GM23338 (cell line): ENCODE data around the gene THTPA. TPM values are rescaled to one million over a fixed set of nuclear protein-coding genes. Genes with fewer than 3 reads are reported as not detected.

ENCODE experiments used
- ATAC-seq: fragments of 200-7000 bp; cut with Tn5 transposase; 3 replicates; pipeline ENCODE4 v1.9.1; 2020
- DNase-seq: peaks from one replicate; pipeline ENCODE4 v3.0.0-alpha.2; 2015; ENCODE audit warnings: low spot score
- H2AFZ ChIP-seq: fragments of 200-600 bp; sonication (generic); 2 replicates; pipeline ENCODE4 v1.8.0; 2016; ENCODE audit warnings: antibody characterized with exemption, mild to moderate bottlenecking, moderate library complexity
- H3F3A ChIP-seq: fragments of 200-600 bp; sonication (generic); replicated peaks from 2 replicates; pipeline ENCODE4 v1.8.0; 2017; ENCODE audit warnings: antibody characterized with exemption, mixed run types, low read depth
- H3K27ac ChIP-seq: fragments of 200-600 bp; sonication (generic); 2 replicates; pipeline ENCODE4 v1.6.1; 2016; ENCODE audit warnings: low read depth
- H3K27me3 ChIP-seq: fragments of 200-600 bp; sonication (generic); 2 replicates; pipeline ENCODE4 v1.8.0; 2016; ENCODE audit warnings: mild to moderate bottlenecking, mixed run types, moderate library complexity; ENCODE audit not compliant: insufficient read depth
- H3K36me3 ChIP-seq: fragments of 200-600 bp; sonication (generic); 2 replicates; pipeline ENCODE4 v1.8.0; 2016; ENCODE audit warnings: mild to moderate bottlenecking; ENCODE audit not compliant: insufficient read depth
- H3K4me1 ChIP-seq: fragments of 200-600 bp; sonication (generic); 2 replicates; pipeline ENCODE4 v1.8.0; 2016; ENCODE audit warnings: mild to moderate bottlenecking, moderate library complexity; ENCODE audit not compliant: insufficient read depth
- H3K4me2 ChIP-seq: fragments of 200-600 bp; sonication (generic); 2 replicates; pipeline ENCODE4 v1.7.1; 2017; ENCODE audit warnings: mixed run types
- H3K4me3 ChIP-seq: fragments of 200-600 bp; sonication (generic); 2 replicates; pipeline ENCODE4 v1.6.1; 2016; ENCODE audit warnings: mixed run types
- H3K79me2 ChIP-seq: fragments of 200-600 bp; sonication (generic); replicated peaks from 2 replicates; pipeline ENCODE4 v1.8.0; 2017; ENCODE audit warnings: mild to moderate bottlenecking; ENCODE audit not compliant: insufficient read depth
- H3K9me2 ChIP-seq: fragments of 200-600 bp; sonication (generic); 2 replicates; pipeline ENCODE4 v1.8.0; 2017; ENCODE audit not compliant: insufficient read depth
- H4K20me1 ChIP-seq: fragments of 200-600 bp; sonication (generic); replicated peaks from 2 replicates; pipeline ENCODE4 v1.8.0; 2017; ENCODE audit warnings: mild to moderate bottlenecking; ENCODE audit not compliant: insufficient read depth
- H3K27ac Mint-ChIP-seq: 2 replicates; pipeline ENCODE4 v1.8.0; 2020; ENCODE audit warnings: inconsistent platforms, mild to moderate bottlenecking, moderate library complexity, mixed read lengths
- H3K27me3 Mint-ChIP-seq: 3 replicates; pipeline ENCODE4 v1.8.0; 2022; ENCODE audit warnings: low read depth, mild to moderate bottlenecking, moderate library complexity, mixed read lengths, inconsistent platforms; ENCODE audit not compliant: insufficient read depth, poor library complexity
- H3K36me3 Mint-ChIP-seq: 3 replicates; pipeline ENCODE4 v1.8.0; 2021; ENCODE audit warnings: low read depth, mild to moderate bottlenecking, inconsistent platforms, moderate library complexity, mixed read lengths
- H3K4me1 Mint-ChIP-seq: 3 replicates; pipeline ENCODE4 v1.8.0; 2020; ENCODE audit warnings: mild to moderate bottlenecking, inconsistent platforms, mixed read lengths
- H3K4me3 Mint-ChIP-seq: 3 replicates; pipeline ENCODE4 v1.8.0; 2021; ENCODE audit warnings: moderate library complexity, mild to moderate bottlenecking, inconsistent platforms, mixed read lengths
- H3K9me3 Mint-ChIP-seq: 3 replicates; pipeline ENCODE4 v1.8.0; 2020; ENCODE audit warnings: moderate library complexity, mild to moderate bottlenecking, inconsistent platforms, mixed read lengths
- EZH2 ChIP-seq: fragments of 200-600 bp; sonication (generic); IDR thresholded peaks from one replicate; pipeline ENCODE4 v1.8.0; 2017; ENCODE audit warnings: antibody characterized with exemption, mild to moderate bottlenecking, low read depth; ENCODE audit not compliant: unreplicated experiment
- EZH2phosphoT487 ChIP-seq: fragments of 200-600 bp; sonication (generic); IDR thresholded peaks from one replicate; pipeline ENCODE4 v1.8.1; 2018; ENCODE audit warnings: antibody characterized with exemption; ENCODE audit not compliant: unreplicated experiment
- NANOG ChIP-seq: IDR thresholded peaks from 2 replicates; pipeline ENCODE4 v1.6.1; 2016; ENCODE audit warnings: antibody characterized with exemption, borderline replicate concordance
- POLR2AphosphoS5 ChIP-seq: IDR thresholded peaks from 2 replicates; pipeline ENCODE4 v1.6.1; 2016; ENCODE audit warnings: antibody characterized with exemption, low read depth
- ZNF114 ChIP-seq: fragments of 250-450 bp; sonication (Bioruptor Pico); IDR thresholded peaks from 2 replicates; pipeline ENCODE4 v1.5.0; 2020; ENCODE audit warnings: mild to moderate bottlenecking, moderate library complexity
- polyA plus RNA-seq: library from polyadenylated mRNA; unstranded; fragments of >200 nt; fragmentation: Nextera tagmentation; extraction: Ambion mirVana; gene quantifications from 2 replicates; pipeline ENCODE4 v1.2.1, GENCODE V29; 2016
- total RNA-seq: library from RNA; depleted of rRNA; stranded (reverse); fragments of >200 nt; shearing (Covaris generic); gene quantifications from 2 replicates; pipeline ENCODE4 v1.2.3, GENCODE V29; 2014
- TF ChIP-seq, protein P1 (sequence below), 2 experiments: fragments of 200-600 bp in 1 of 2; sonication (generic) in 1 of 2; conservative IDR thresholded peaks; 2 replicates each; pipeline versions ENCODE4 v1.5.1 to v1.6.1; 2016 to 2017; ENCODE audit warnings: antibody characterized with exemption in 2 of 2, low read depth in 2 of 2, mild to moderate bottlenecking in 2 of 2, moderate library complexity in 1 of 2
- TF ChIP-seq, protein P2 (sequence below): IDR thresholded peaks from 2 replicates; pipeline ENCODE4 v1.6.1; 2016; ENCODE audit warnings: antibody characterized with exemption

The THTPA gene
- total and polyA plus RNA-seq, 2 experiments from 2014 or later: 8.6 to 21.3 TPM

DNA sequence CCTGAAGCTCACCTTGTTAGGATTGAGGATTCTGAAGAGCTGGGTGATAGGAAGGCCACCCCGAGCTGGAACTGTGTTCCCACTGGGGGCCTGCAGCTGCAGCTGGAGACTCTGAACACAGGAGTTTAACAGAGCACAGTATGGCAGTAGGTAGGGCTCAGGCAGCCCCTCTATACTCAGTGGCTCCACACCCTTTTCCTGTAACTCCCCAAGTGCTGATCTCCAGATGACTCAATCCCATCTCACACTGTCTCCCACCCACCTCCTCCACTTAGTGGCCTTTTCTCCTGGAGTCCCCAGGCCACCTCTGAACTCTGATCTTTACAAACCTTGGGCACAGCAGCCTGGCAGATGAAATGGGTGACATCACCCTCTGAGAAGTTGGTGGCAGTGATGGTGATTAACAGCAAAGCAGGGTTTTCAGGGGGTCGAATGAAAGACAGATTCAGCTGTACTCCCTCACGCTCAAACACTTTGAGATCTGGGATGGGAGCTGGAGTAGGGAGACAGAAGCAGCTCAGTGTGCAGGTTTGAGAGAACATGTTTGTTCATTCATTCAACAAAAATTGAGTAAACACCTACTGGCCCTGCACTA is 4.0 kb downstream of the THTPA start:
- Histone ChIP-seq H3K4me2 (no peak overlapping the region), H3K79me2 (peaks cover 19% of the 10 kb centered on the region), H3K9me2 (no peaks in the 10 kb centered on the region), H4K20me1 (no peaks in the 10 kb centered on the region; the same call in 1 of the 2 replicates), H3K4me3 (no peak overlapping the region), H3K27me3 (no peaks in the 10 kb centered on the region), H3K4me1 (peaks cover 33% of the 10 kb centered on the region), H3F3A (peaks cover 10% of the 10 kb centered on the region; the same call in 1 of the 2 replicates), H3K36me3 (no peaks in the 10 kb centered on the region; the same call in 1 of the 2 replicates), H2AFZ (no peak overlapping the region), H3K27ac (0 out of 2 replicates have a peak overlapping the region, but pooled peaks have one; percentile 39)
- TF ChIP-seq, protein P1, sequence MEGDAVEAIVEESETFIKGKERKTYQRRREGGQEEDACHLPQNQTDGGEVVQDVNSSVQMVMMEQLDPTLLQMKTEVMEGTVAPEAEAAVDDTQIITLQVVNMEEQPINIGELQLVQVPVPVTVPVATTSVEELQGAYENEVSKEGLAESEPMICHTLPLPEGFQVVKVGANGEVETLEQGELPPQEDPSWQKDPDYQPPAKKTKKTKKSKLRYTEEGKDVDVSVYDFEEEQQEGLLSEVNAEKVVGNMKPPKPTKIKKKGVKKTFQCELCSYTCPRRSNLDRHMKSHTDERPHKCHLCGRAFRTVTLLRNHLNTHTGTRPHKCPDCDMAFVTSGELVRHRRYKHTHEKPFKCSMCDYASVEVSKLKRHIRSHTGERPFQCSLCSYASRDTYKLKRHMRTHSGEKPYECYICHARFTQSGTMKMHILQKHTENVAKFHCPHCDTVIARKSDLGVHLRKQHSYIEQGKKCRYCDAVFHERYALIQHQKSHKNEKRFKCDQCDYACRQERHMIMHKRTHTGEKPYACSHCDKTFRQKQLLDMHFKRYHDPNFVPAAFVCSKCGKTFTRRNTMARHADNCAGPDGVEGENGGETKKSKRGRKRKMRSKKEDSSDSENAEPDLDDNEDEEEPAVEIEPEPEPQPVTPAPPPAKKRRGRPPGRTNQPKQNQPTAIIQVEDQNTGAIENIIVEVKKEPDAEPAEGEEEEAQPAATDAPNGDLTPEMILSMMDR (conservative IDR thresholded peaks at IDR 0.05; ENCODE audit: low read depth in 2 of 2): no peak
- TF ChIP-seq EZH2phosphoT487 (no peak), POLR2AphosphoS5 (no peak)
- DNase-seq (no peak), ATAC-seq (no peak)
- no peaks in the 10 kb centered on the region for H3K9me3 Mint-ChIP-seq
- no peak overlapping the region; the same call in 2 of the 3 replicates for H3K4me3 Mint-ChIP-seq
- H3K27me3 Mint-ChIP-seq: peaks cover 27% of the 10 kb centered on the region
- peaks cover 44% of the 10 kb centered on the region for H3K4me1 Mint-ChIP-seq
- H3K36me3 Mint-ChIP-seq: peaks cover 59% of the 10 kb centered on the region
- H3K27ac Mint-ChIP-seq: 0 out of 2 replicates have a peak overlapping the region, but pooled peaks have one; percentile 25

DNA sequence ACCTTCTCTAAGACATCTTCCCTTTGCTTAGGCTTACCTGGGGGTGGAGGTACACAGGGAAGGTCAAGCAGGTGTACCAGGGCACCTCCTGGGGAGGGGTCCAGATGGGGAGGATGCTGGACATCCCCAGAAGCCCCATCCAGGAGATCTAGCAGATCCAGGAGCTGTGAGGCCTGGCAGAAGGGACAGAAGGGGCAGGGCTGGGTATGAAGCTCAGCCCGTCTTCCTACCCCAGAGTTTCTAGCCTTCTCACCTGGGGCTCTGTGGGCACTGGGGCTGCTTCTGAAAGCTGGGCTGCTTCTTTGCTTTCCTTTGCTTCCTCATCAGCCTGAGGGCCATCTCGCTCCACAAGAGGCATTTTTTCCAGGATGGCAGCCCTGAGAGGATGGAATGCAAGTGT is 5.2 kb downstream of the THTPA start:
- H3K36me3 ChIP-seq: no peaks in the 10 kb centered on the region; the same call in 1 of the 2 replicates
- peaks cover 61% of the 10 kb centered on the region for H3K36me3 Mint-ChIP-seq

More for the DNA sequence above, 5.2 kb downstream of the THTPA start:
- Histone ChIP-seq H3K4me2 (no peak overlapping the region), H3F3A (peaks cover 8% of the 10 kb centered on the region; the same call in 1 of the 2 replicates), H3K79me2 (peaks cover 19% of the 10 kb centered on the region), H3K4me1 (peaks cover 33% of the 10 kb centered on the region), H3K4me3 (no peak overlapping the region), H4K20me1 (no peaks in the 10 kb centered on the region; the same call in 1 of the 2 replicates), H3K27ac (no peak overlapping the region), H3K9me2 (no peaks in the 10 kb centered on the region), H3K27me3 (no peaks in the 10 kb centered on the region), H2AFZ (no peak overlapping the region)
- DNase-seq (no peak), ATAC-seq (no peak)
- peaks cover 38% of the 10 kb centered on the region for H3K4me1 Mint-ChIP-seq
- H3K9me3 Mint-ChIP-seq: no peaks in the 10 kb centered on the region
- H3K27ac Mint-ChIP-seq: no peak overlapping the region
- H3K4me3 Mint-ChIP-seq: no peak overlapping the region
- TF ChIP-seq NANOG: no peak
- TF ChIP-seq EZH2phosphoT487: no peak
- TF ChIP-seq EZH2: no peak
- TF ChIP-seq ZNF114 (CRISPR knock-in tag): no peak
- peak; percentile 20; the same call in 1 of the 2 replicates for TF ChIP-seq POLR2AphosphoS5
- TF ChIP-seq, protein P2, sequence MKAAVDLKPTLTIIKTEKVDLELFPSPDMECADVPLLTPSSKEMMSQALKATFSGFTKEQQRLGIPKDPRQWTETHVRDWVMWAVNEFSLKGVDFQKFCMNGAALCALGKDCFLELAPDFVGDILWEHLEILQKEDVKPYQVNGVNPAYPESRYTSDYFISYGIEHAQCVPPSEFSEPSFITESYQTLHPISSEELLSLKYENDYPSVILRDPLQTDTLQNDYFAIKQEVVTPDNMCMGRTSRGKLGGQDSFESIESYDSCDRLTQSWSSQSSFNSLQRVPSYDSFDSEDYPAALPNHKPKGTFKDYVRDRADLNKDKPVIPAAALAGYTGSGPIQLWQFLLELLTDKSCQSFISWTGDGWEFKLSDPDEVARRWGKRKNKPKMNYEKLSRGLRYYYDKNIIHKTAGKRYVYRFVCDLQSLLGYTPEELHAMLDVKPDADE: no peak
- H3K27me3 Mint-ChIP-seq: peaks cover 30% of the 10 kb centered on the region
